Stimulated activated naive CD4-positive, alpha-beta T cell (primary cell): Measurements from ENCODE around the gene GBX1.

Source experiments
- DNase-seq, 6 experiments: peaks; one replicate each; lab custom pipeline; 2025; lab: John Stamatoyannopoulos, UW

GBX1 gene

GRCh38 chr7:151193203-151193978, 25.9 kb upstream of the GBX1 start:
- no peak for DNase-seq

- DNase-seq, result no peak
These were observed 24.6 kb upstream of the GBX1 start for GRCh38 chr7:151192002-151192539.

- DNase-seq, result no peak
These were observed 24.1 kb upstream of the GBX1 start for GRCh38 chr7:151191544-151191943.

- no peak for DNase-seq
These were observed 21.5 kb upstream of the GBX1 start for GRCh38 chr7:151189038-151189437.

- DNase-seq, result no peak
These were observed 20.7 kb upstream of the GBX1 start for GRCh38 chr7:151188252-151188542.

GRCh38 chr7:151187409-151188251, 20.1 kb upstream of the GBX1 start:
- DNase-seq, result no peak

GRCh38 chr7:151186640-151187408, 19.3 kb upstream of the GBX1 start, which contains the start of gene ASB10:
Gene ASB10, minus strand, starts transcription at chr7:151187250. Its CDS starts 120 bp downstream, at chr7:151187130.
- no peak for DNase-seq

- no peak for DNase-seq
These were observed 18.5 kb upstream of the GBX1 start for GRCh38 chr7:151185762-151186639.

- DNase-seq, result no peak
These were observed 13.5 kb upstream of the GBX1 start for GRCh38 chr7:151181011-151181431.

GRCh38 chr7:151179946-151180345, 12.5 kb upstream of the GBX1 start:
- no peak for DNase-seq

GRCh38 chr7:151179287-151179860, 11.9 kb upstream of the GBX1 start:
- no peak for DNase-seq

GRCh38 chr7:151178831-151179230, 11.3 kb upstream of the GBX1 start:
- no peak for DNase-seq

- DNase-seq, result no peak
These were observed 10.7 kb upstream of the GBX1 start for GRCh38 chr7:151178236-151178635.

- no peak for DNase-seq
These were observed 9.8 kb upstream of the GBX1 start for GRCh38 chr7:151177310-151177709.

- DNase-seq, result no peak
These were observed 8.9 kb upstream of the GBX1 start for GRCh38 chr7:151176401-151176800.

GRCh38 chr7:151175793-151176311, 8.4 kb upstream of the GBX1 start:
- no peak for DNase-seq

GRCh38 chr7:151175047-151175792, 7.7 kb upstream of the GBX1 start:
- no peak for DNase-seq

GRCh38 chr7:151174246-151175046, 7.0 kb upstream of the GBX1 start:
- peak in 1 of 6 experiments; percentile 11 for DNase-seq
